DOHH2 (cell line): ENCODE results near the gene OBP2A.

Experiments used
- CTCF ChIP-seq: fragments of 200-600 bp; sonication (generic); IDR thresholded peaks from one replicate; pipeline ENCODE4 v1.5.1; 2014; ENCODE audit warnings: antibody characterized with exemption, mild to moderate bottlenecking, low read depth, low read length; ENCODE audit not compliant: poor library complexity, severe bottlenecking
- EZH2phosphoT487 ChIP-seq: fragments of 200-600 bp; sonication (generic); IDR thresholded peaks from 2 replicates; pipeline ENCODE4 v1.6.1; 2017; ENCODE audit warnings: borderline replicate concordance, mild to moderate bottlenecking, antibody characterized with exemption, low read length, moderate library complexity, mixed read lengths

GRCh38 chr9:135567311-135567710, 21.4 kb downstream of the OBP2A start:
- no peak for TF ChIP-seq CTCF
- no peak for TF ChIP-seq EZH2phosphoT487
